NCI-H2171 treated with DMSO at 0.1 percent for 48 hours (cell line): ENCODE measurements around the gene ASGR1.
"Not testable (repeated sequence)": the region's sequence is repeated elsewhere in the genome, so short reads cannot be mapped to it uniquely, and the experiment has no call there.

Source experiments
- DNase-seq: peaks from one replicate; lab custom pipeline; 2025; lab: John Stamatoyannopoulos, UW

The ASGR1 gene

DNA sequence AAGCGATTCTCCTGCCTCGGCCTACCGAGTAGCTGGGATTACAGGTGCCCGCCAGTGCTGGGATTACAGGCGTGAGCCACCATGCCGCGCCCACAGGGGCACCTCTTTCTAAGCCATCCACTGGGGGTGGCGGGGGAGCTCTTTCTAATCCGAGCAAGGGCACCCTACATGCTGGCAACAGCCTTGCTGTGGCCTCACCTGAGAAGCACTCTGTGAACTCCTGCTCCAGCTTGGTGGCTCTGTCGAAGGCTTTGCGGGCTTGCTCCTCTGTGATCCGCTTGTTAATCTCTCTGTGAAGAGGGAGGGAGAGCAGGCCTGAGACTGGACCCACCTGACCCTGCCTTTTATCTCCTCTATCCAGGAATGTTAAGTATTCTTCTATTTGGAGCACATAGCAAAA is 11.9 kb upstream of the ASGR1 start:
- DNase-seq: no peak

DNA sequence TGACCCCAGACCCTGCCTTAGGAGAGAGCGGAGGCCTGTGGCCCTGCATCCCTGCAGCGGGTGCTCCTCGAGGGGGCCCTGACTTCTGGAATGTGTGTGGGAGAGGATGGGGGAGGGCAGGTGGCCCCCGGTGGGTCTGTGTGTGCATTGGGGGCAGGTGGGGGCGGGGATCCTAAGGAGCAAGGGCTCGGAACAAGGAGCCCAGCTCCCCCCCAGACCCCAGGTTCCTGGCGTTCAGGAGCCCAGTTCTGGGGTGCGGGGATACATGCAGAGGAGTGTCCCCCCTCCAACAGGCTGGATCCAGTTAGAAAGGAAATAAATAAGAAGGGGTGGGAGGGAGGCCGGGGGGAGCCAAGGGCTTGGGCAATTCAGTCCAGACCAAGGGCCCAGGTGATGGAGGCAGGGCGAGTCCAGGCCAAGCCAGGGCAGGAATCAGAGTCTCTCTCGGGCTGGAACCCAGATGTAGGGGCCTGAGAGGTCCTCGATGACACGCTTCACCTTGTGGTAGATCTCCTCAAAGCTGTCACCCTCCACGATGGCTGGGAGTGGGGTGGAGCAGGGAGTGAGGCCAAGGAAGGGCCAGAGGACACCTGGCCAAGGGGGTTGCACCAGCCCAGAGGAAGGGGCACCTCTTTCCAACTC is 11.2 kb upstream of the ASGR1 start:
- no peak for DNase-seq

DNA sequence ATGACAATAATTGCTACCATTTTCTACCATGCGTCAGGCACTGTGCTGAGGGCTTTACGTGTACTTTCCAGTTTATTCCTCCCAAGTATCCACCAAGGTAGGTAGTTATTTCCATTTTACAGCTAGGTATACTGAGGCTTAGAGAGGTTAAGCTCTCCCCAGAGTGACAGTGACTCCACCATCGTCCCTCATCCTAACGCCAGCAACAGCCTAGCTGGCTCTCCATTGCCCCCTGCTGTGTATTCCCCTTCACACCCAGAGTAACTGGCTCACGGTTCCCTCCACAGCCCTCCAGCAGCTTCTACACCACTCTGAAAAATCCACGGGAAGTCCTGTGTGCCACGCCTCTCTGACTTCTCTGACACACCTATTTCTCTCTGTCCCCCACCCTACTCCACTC is 7.1 kb upstream of the ASGR1 start:
- DNase-seq: no peak

DNA sequence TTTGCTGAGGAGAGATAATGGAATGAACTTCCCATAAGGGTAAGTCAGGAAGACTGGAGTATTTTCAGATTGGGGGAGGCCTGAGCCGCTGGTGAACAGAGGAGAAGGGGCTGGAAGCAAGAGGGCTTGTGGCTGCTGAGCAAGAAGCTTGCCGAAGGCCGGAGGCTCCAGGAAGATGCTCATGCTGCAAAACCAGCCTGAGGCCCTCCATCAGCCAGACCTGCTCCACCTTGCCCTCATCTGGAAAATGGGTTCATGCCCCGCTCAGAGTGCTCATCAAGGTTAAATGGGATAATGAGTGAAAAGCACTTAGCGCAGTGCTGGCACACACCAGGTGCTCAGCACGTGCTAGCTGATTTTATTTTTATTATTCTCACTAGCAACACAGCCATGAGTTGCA is 5.5 kb upstream of the ASGR1 start:
- DNase-seq: no peak

DNA sequence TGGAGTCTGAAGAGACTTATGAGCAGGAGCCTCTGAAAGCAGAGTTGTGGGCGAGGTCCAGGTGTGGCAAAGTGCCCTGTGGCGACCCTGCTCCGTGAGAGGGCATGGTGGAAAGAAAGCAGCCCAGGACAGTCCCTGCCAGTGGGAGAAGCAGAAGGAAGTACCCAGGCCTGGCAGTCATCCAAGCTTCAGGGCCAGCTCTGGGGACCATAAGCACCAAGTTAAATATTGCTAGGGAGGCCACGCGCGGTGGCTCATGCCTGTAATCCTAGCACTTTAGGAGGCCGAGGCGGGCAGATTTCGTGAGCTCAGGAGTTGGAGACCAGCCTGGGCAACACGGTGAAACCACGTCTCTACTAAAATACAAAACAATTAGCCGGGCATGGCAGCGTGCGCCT is 4.9 kb upstream of the ASGR1 start:
- no peak for DNase-seq

DNA sequence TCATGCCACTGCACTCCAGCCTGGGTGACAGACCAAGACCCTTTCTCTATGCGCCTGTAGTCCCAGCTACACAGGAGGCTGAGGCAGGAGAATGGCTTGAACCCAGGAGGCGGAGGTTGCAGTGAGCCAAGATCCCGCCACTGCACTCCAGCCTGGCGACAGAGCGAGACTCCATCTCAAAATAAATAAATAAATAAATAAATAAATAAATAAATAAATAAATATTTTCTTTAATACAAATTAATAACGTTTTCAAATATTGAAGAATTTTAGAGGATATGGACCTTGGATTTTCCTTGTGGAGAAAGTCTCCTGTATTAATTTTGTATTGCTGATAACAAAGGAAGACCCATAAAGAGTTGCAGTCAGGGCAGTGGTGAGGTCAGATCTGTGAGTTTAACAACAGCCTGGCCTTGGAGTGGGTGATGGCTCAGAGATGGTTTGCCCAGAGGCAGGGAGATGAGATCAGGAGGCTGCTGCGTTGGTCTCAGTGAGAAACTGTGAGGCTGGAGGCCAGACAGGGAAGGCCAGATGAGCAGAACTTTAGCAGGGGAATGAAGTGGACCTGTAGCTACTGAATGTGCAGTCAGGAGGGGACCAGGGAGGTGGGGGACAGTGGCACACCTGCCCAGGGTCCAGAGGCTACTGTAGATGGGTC is 4.4 kb upstream of the ASGR1 start:
- no peak for DNase-seq

DNA sequence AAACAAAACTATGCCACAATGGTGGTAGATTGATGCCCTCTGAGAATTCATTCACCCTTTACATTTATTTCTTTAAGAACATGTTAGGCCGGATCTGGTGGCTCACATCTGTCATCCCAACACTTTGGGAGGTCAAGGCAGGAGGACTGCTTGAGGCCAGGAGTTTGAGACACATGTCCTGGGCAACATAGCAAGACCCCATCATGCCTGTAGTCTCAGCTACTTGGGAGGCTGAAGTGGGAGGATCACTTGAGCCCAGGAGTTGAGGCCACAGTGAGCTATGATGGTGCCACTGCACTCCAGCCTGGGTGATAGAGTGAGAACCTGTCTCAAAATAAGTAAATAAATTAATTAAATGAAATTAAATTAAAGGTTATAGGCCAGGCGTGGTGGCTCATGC is 2.9 kb upstream of the ASGR1 start:
- not testable (repeated sequence) for DNase-seq

DNA sequence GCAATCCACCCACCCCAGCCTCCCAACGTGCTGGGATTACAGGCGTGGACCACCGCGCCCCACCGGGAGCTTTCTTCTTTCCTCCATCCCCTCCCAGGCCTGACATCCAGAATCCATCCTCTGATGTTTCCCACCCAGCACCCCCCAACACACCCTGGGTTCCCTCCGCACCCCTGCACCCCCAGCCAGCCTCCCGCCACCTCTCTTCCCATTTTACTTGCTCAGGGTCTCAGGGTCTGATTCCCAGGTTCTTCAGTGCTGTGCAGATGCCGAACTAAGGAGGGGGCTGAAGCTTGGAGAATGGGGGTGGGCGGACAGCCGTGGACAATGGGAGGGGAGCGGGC is 225 bp downstream of the ASGR1 start:
- DNase-seq: no peak

DNA sequence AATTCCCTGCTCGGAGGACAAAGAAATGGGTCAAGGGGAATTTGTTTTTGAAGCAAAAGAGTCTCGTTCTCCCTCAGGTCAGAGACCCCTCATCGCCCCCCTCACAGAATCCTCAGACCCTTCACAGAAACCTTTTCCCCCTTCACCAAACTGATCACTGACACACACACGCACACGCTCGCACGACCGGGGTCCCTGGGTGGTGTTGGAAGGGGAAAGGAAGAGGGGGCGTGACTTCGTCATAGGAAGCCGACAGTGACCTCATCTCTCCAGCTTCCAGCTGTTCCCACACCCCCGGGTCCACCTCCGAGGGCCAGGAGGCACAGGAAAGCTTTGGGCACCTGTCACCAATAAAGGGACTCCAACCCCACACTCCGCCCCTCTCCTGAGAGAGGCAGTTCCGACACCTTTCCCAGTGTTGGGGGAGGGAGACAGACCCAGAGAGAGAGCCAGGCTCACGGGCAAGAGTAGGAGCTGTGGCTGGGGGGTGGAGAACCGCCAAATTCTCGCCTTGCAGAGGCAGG is 1.2 kb downstream of the ASGR1 start:
- DNase-seq: peak; percentile 53

DNA sequence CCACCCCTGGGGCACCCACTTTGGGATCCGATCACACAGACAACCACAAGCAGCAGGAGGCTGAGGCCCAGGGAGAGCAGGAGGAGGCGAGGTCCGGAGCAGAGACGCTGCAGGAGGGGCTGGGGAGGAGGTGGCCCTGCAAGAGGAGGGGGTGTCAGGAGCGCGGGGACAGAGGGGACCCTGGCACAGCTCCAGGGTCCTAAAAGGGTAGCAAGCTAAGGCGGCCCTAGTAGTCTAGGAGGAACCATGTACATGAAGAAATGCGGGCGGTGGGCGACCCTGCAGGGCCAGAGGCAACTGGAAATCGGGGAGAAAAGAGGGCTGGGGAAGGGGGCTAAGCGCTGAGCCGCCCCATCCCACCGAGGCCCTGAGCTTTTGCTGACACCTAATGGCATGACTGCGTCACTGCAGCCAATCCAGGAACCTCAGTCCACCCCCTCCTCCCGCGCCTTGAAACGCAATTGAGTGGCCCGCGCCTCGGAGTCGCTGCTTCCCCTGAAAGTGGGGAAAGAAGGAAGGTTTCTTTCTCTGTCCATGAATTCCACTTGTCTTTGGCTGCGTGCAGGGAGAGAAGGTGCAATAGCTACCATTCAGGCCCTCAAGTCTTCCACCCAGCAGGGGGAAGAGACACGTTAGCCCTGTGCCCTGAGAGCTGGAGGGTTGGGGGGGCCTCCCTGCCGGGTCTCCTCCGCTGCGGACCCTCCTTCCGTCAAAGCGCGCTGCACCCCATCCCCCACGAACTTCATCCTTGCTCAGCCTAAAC is 1.8 kb downstream of the ASGR1 start:
- DNase-seq: peak; percentile 73

DNA sequence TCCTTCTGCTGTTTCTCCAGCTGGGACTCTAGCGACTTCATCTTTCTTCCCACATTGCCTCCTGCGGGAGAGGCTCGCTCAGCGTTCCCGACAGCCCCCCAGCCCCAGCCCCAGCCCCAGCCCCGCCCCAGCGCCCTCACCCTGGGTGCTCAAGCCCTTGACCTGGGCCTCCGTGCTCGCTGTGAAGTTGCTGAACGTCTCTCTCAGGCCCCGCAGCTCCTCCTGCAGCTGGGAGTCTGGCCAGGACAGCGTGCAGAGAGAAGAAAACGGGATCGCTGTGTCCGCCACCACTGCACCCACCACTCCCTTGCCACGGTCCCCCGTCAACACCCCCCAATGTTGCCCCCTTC is 2.4 kb downstream of the ASGR1 start:
- DNase-seq: no peak

DNA sequence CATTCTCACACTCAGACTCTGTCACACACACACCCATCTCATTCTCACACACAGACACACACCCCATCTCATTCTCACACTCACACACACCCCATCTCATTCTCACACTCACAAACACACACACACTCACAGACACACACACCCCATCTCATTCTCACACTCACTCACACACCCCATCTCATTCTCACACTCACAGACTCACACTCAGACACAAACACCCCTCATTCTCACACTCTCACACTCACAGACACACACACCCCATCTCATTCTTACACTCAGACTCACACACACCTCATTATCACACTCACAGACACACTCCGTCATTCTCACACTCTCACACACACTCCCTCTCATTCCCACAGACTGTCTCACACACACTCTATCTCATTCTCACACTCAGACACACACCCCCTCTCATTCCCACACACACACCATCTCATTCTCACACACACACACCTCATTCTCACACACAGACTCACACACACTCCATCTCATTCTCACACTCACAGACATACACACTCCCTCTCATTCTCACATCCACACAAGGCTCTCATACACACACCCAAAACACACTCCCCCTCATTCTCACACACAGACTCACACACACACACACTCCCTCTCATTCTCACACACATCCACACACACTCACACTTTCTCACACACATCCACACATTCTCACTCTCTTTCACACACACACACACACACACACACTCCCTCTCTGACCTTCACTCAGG is 2.9 kb downstream of the ASGR1 start:
- DNase-seq: no peak

DNA sequence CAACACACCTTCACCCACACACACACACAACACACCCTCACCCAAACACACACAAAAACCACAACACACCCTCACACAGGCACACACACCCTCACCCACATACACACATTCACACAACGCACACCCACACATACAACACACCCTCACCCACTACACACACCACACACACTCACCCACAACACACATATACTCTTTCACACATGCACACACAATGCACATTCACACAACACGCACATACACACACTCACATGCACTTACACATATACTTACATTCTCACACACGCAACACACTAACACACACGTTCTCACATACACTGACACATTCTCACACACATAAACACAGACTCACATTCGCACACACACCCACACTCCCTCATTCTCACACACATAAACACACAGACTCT is 3.8 kb downstream of the ASGR1 start:
- DNase-seq: no peak

DNA sequence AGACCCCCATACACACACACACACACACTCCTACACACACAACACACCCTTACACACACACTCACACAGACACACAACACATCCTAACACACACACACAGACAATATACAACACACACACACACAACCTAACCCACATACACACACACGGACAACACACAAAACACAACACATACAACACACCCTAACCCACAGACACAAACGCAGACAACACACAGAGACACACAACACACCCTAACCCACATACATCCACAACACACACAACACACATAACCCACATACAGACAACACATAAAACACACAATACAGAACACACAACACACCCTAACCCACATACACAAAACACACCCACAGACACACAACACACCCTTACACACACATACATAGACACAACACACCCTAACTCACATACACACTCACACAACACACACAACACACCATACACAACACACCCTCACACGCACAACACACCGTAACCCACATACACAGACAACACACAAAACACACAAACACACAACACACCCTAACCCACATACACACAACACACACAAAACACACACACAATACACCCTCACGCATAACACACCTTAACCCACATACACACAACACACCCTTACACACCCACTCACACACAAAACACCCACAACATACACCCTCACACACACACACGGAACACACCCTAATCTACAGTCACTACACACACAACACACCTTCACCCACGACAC is 4.4 kb downstream of the ASGR1 start:
- no peak for DNase-seq

DNA sequence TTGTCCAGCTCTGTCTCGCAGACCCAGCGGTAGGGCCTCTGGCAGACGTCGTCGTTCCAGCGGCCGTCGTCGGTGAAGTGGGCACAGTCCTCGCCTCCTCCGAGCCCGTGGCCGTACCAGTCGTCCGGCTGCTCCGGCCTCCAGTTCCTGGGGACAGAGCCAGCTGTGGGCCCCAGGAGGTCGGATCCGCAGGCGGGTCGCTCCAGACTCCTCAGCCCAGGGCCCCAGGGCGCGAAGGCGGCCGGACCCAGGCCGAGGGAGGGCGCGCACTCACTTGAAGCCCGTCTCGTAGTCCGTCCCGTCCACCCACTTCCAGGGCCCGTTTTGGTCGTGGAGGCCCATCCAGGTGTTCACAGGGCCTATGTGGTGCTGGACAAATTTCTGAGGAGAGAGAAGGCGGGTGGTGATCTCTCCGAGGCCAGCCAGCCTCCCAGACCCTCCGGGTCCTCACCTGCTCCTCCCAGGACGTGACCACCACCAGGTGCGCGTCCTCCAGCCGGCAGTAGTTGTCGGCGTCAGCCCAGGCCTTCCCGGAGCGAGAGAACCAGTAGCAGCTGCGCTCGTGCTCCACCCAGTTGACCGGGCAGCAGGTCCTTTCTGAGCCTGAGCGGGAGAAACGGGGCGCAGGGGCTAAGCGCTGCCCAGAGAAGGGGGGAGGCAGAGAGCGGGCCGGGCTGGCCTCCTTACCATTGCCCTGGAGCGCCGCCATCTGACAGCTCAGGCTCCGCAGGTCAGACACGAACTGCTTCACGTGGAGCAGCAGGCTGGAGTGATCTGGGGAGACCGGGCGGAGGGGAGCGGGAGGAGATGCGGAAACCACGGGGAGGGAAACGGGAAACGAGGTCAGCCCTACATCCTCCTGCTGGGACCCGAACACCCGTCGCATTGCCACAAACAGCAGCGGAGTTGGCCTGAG is 5.2 kb downstream of the ASGR1 start:
- no peak for DNase-seq

DNA sequence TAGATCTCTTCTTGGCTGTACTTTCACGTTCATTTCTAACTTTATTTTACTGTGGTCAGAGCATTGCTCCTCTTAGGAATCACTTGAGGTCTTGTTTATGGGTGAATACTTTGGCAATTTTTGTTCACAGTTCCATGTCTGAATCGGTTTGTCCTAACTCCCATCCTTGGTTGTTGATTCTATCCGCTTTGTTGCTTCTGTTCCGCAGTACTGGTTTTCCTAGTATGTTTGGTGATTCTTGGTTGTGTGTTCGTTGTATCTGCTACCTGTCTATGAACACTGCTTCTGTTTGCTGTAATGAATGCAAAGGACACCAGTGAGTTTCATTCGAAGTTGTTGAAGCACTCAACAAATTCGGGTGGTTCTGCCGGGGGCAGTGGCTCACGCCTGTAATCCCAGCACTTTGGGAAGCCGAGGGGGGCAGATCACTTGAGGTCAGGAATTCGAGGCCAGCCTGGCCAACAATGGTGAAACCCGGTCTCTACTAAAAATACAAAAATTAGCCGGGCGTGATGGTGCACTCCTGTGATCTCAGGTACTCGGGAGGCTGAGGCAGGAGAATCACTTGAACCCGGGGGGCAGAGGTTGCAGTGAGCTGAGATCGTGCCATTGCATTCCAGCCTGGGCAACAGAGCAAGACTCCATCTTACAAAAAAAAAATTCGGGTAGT is 6.5 kb downstream of the ASGR1 start:
- DNase-seq: not testable (repeated sequence)

DNA sequence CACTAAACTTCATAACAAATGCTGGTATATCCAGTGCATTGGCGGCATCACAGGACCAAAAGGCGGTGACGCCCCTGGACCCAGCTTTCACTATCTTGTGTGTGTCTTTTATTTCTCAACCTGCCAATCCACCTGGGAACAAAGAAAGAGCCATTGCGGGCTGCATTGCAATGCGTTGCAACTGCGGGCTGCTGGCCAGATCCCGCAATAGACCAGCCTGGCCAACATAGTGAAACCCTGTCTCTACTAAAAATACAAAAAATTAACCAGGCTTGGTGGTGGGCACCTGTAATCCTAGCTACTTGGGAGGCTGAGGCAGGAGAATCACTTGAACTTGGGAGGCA is 9.6 kb downstream of the ASGR1 start:
- not testable (repeated sequence) for DNase-seq

DNA sequence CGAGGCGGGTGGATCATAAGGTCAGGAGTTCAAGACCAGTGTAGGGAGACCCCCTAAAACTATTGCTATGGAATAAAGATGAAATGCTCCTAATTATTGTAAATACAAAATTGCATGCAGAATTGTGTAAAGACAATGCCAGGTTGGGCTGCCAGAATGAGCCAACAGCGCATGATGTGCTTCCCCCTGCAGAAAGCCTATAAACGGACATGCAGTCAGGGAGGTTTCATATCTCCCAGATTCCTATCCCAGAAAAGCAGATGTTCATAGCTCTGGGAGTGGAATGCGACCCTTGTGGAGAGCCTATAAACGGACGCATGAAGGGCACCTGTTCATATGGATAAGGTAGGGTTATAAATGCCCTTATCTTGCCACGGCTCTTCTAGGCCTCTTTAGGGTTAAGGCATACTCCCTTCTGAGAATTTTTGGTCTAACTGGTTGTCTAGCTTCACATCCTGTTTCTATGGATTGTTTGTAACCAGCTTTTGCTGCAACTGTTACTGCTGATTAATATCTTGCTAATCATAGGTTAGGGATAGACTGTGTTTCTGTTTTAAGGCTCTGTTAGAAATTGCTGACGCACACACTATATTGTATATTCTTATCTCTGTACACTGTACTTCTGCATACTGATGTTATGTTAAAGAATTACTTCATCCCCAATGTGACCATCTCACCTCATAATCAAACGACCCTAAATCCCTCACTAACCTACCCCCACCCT is 10.2 kb downstream of the ASGR1 start:
- DNase-seq: not testable (repeated sequence)

DNA sequence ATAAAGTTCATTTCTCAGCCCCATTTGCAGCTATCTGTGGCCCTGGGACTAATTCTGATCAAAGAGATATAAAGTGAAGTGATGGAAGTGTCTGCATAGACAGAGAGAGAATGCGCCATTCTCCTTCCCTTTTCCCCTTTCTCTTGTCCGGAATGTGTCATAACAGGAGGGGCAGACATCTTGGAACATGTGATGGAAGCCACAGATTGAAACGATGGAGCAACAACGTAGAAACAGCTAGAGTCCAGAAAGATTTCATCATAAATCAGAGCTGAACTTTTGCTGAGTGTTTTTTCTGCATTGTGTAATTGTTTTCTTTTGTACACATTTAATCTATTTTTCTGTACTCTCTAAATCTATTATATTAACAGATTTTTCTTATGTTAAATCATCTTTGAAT is 11.3 kb downstream of the ASGR1 start:
- no peak for DNase-seq

DNA sequence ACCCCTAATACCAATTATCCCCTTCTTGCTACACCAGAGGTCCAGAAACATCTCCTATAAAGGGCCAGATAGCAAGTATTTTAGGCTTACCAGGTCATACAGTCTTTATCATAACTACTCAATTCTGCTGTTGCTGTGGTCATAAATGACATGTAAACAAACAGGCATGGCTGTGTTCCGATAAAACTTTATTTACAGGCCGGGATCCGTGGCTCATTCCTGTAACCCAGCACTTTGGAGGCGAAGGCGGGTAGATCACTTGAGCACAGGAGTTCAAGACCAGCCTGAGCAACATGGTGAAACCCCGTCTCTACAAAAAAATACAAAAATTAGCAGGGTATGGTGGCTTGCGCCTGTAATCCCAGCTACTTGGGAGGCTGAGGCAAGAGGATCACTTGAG is 12.3 kb downstream of the ASGR1 start:
- no peak for DNase-seq
